ENCODE data around the gene PPFIBP2. TPM values are rescaled to one million over a fixed set of nuclear protein-coding genes. Genes with fewer than 3 reads are reported as not detected.

Gene PPFIBP2
- total and polyA plus RNA-seq, 2 of the 13 experiments (the other 11 are each of a cell fraction or from before 2014, with no cell fraction given), result 15.0 to 52.5 TPM

- ATAC-seq, result no peak
- no peak for DNase-seq (ENCODE audit: low spot score)
- ChIA-PET CTCF (ENCODE audit: low intra/inter-chr PET ratio, low total read pairs) (no interaction called here), POLR2A (interaction anchor here (1.0 to 4.0 kb wide), 2 partner anchors 9 to 17 kb away, joined by 6 to 20 read pairs; no protein-coding TSS in a partner anchor)
- Histone ChIP-seq H3K79me2 (ENCODE audit: insufficient read depth, low read length) (peaks cover 15% of the 10 kb centered on the region), H3K36me3 (replicated peaks in 1 of 2; ENCODE audit: control insufficient read depth in 1 of 2, insufficient read depth in 2 of 2, low read length in 2 of 2) (peaks cover 4 to 27% of the 10 kb centered on the region in 2 experiments), H3K4me3 (replicated peaks in 1 of 3; ENCODE audit: insufficient read depth in 1 of 3, low read depth in 2 of 3, low read length in 3 of 3) (no peak overlapping the region), H2AFZ (ENCODE audit: low read length) (no peak overlapping the region), H3K27me3 (ENCODE audit: control insufficient read depth in 1 of 2, insufficient read depth in 2 of 2, low read length in 2 of 2) (no peaks in the 10 kb centered on the region), H3K4me1 (ENCODE audit: insufficient read depth, low read length) (peaks cover 56% of the 10 kb centered on the region), H3K4me2 (ENCODE audit: low read depth, low read length) (no peak overlapping the region), H3K9me3 (ENCODE audit: low read length) (no peaks in the 10 kb centered on the region), H3K27ac (ENCODE audit: extremely low read length, insufficient read depth, low read length) (no peak overlapping the region), H3K9ac (ENCODE audit: insufficient read depth, low read depth, low read length) (no peak overlapping the region), H4K20me1 (ENCODE audit: insufficient read depth, low read length) (0 out of 2 replicates have a peak, but pooled peaks cover 2% of the 10 kb centered on the region)
- TF ChIP-seq ONECUT2 (CRISPR knock-in tag; IDR thresholded peaks at IDR 0.05) (no peak), ZNF12 (CRISPR knock-in tag; IDR thresholded peaks at IDR 0.05) (no peak), MIER3 (CRISPR knock-in tag; IDR thresholded peaks at IDR 0.05; ENCODE audit: borderline replicate concordance) (no peak), HOXA3 (CRISPR knock-in tag; IDR thresholded peaks at IDR 0.05) (no peak), MED1 (CRISPR knock-in tag; IDR thresholded peaks at IDR 0.05) (no peak), ZNF337 (CRISPR knock-in tag; IDR thresholded peaks at IDR 0.05; ENCODE audit: borderline replicate concordance, low read depth) (no peak), ZNF280B (CRISPR knock-in tag; IDR thresholded peaks at IDR 0.05; ENCODE audit: borderline replicate concordance) (no peak), SMYD3 (CRISPR knock-in tag; IDR thresholded peaks at IDR 0.05) (no peak), KDM1A (CRISPR knock-in tag; IDR thresholded peaks at IDR 0.05) (no peak), PLSCR1 (CRISPR knock-in tag; IDR thresholded peaks at IDR 0.05; ENCODE audit: borderline replicate concordance) (no peak), MAFF (IDR thresholded peaks at IDR 0.05; ENCODE audit: low read depth, low read length) (no peak)
- in situ Hi-C loops (cut with HindIII; ENCODE audit: extremely low pct_ligation_motif_present, low pct_unique_long_range_greater_than_20kb) (no loop called here), intact Hi-C loops (cut with micrococcal nuclease; ENCODE audit: unreplicated experiment) (no loop called here)
- 97% methylated on average over 3 of the region's 3 CpGs for WGBS (ENCODE audit: low lambda C conversion rate)
- no peak for FAIRE-seq
- no TSS peak for BruUV-seq (replicated peaks)
Measured at GRCh38 chr11:7583248-7583647, 69.4 kb downstream of the PPFIBP2 start.
